ENCODE results near the gene LIPC. TPM values are rescaled to one million over a fixed set of nuclear protein-coding genes. Genes with fewer than 3 reads are reported as not detected.

Gene LIPC
- total and polyA plus RNA-seq, 7 donors = 0.01 TPM; not detected in 6

- ATAC-seq (no peak), DNase-seq (no peak)
- Histone ChIP-seq H3K27ac (no peak overlapping the region), H3K4me1 (no peaks in the 10 kb centered on the region), H3K27me3 (ENCODE audit: insufficient read depth in 3 of 3, low read length in 2 of 3) (no peaks in the 10 kb centered on the region), H3K9me3 (no peaks in the 10 kb centered on the region), H3K36me3 (ENCODE audit: insufficient read depth in 1 of 2, low read depth in 1 of 2) (no peaks in the 10 kb centered on the region), H3K4me3 (no peak overlapping the region)
- WGBS, 3 donors = 96 to 98% (median 97%) methylated on average over 2 of the region's 2 CpGs
- intact Hi-C loops (cut with DNase I) = no loop called here
- TF ChIP-seq CTCF (IDR thresholded peaks at IDR 0.05) = no peak
These were observed 34.8 kb downstream of the LIPC start for GRCh38 chr15:58466566-58466965.

GRCh38 chr15:58467121-58467721 is 35.4 kb downstream of the LIPC start:
- Histone ChIP-seq H3K4me1 (no peaks in the 10 kb centered on the region), H3K27me3 (ENCODE audit: insufficient read depth in 3 of 3, low read length in 2 of 3) (no peaks in the 10 kb centered on the region), H3K4me3 (no peak overlapping the region), H3K27ac (no peak overlapping the region), H3K9me3 (no peaks in the 10 kb centered on the region), H3K36me3 (ENCODE audit: insufficient read depth in 1 of 2, low read depth in 1 of 2) (no peaks in the 10 kb centered on the region)
- WGBS, 3 donors = 71 to 73% (median 72%) methylated on average over 15 of the region's 15 CpGs
- intact Hi-C loops (cut with DNase I) = no loop called here
- no peak for TF ChIP-seq CTCF (IDR thresholded peaks at IDR 0.05)
- no peak for DNase-seq
- no peak for ATAC-seq

GRCh38 chr15:58467722-58468423 is 36.1 kb downstream of the LIPC start:
- TF ChIP-seq CTCF (IDR thresholded peaks at IDR 0.05) = no peak
- no peak for DNase-seq
- H3K27ac ChIP-seq = no peak overlapping the region
- no peak for ATAC-seq
- H3K4me3 ChIP-seq = no peak overlapping the region
- no peaks in the 10 kb centered on the region for H3K27me3 ChIP-seq (ENCODE audit: insufficient read depth in 3 of 3, low read length in 2 of 3)
- intact Hi-C loops (cut with DNase I) = no loop called here
- no peaks in the 10 kb centered on the region for H3K9me3 ChIP-seq
- no peaks in the 10 kb centered on the region for H3K4me1 ChIP-seq
- no peaks in the 10 kb centered on the region for H3K36me3 ChIP-seq (ENCODE audit: insufficient read depth in 1 of 2, low read depth in 1 of 2)
- 90 to 95% (median 91%) methylated on average over 9 of the region's 9 CpGs for WGBS, 3 donors

GRCh38 chr15:58469432-58470353 is 37.9 kb downstream of the LIPC start:
- ATAC-seq = peak; percentile 25 to 56 (median 42)
- H3K4me1 ChIP-seq = no peaks in the 10 kb centered on the region
- H3K27me3 ChIP-seq (ENCODE audit: insufficient read depth in 3 of 3, low read length in 2 of 3) = no peaks in the 10 kb centered on the region
- H3K9me3 ChIP-seq = no peaks in the 10 kb centered on the region
- H3K4me3 ChIP-seq = no peak overlapping the region
- WGBS, 3 donors = 64 to 77% (median 67%) methylated on average over 11 of the region's 11 CpGs
- no peak for DNase-seq
- no peak overlapping the region for H3K27ac ChIP-seq
- H3K36me3 ChIP-seq (ENCODE audit: insufficient read depth in 1 of 2, low read depth in 1 of 2) = no peaks in the 10 kb centered on the region
- intact Hi-C loops (cut with DNase I) = no loop called here
- TF ChIP-seq CTCF (IDR thresholded peaks at IDR 0.05) = no peak
